Head of caudate nucleus (tissue), 42 donors: ENCODE measurements around the gene VWA5B2.
"Not testable (repeated sequence)": the region's sequence is repeated elsewhere in the genome, so short reads cannot be mapped to it uniquely, and the experiment has no call there.

Experiments
- DNase-seq, 42 donors: peaks; one replicate each; pipeline versions ENCODE4 v3.0.0 to v3.0.0-alpha.2; 2020 to 2021; ENCODE audit warnings: mixed read lengths in 7 of 42
- intact Hi-C: fragments of 100-400 bp; cut with DNase I; formaldehyde crosslinking; loops from one replicate; pipeline ENCODE4 v1.15.0; 2022

Gene VWA5B2

DNA sequence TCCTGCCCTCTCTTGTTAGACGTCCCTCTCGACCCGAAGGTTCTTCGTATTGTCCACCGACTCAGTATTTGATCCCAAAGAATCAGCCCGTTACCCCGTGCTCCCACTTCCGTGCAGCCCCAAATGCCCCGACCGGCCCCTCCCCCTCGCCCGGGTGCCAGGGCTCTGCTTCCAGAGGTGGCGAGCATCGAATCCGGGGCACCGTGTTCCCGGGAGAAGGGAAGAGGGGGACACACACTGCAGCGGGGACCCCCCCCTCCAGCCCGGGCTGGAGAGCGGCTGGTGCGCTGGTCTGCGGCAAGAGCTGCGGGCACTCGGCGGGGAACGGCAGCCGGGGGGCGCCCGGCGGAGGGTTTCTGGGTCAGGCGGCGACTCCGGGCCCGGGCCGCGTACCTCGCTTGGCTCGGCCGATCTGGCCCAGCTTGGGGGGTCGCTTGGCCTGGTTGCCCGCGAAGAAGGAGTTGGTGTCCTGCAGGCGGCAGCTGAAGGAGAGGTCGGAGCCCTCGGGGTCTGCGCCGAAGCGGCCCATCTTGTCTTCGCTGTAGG is 31.4 kb downstream of the VWA5B2 start:
- DNase-seq: peak in 1 of 42 donors; percentile 39
- intact Hi-C loops: no loop called here

DNA sequence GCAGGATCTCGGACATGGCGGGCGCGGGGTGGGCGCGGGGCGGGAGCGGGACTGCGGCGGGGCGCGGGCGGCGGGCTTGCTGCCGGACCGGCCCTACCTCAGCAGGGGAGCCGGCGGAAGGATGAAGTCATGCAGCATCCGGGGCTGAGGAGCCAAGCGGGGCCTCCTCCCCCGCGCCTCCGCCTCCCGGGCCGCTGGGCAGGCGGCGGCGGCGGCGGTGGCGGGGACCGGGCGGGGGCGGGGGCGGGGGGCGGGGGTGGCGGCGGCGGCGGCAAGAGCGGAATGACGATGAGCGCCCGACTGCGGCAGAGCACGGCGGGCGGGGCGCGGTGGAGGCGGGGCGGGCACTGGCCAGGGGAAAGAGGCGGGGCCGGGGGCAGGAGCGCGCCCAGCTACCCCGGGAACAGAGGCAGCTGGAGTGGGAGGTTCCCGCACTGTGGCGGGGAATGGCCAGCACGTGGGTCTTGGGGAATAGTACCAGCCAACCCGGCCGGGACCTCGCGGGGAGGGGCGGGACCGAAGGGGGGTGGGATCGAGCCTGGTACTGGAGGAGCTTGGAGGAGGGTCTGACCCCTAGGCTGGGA is 32.0 kb downstream of the VWA5B2 start, which contains the start of gene CAMK2N2:
Gene CAMK2N2 (minus strand): TSS at position 284 of the 584 bp plus-strand sequence. CDS start 268 bp downstream, at position 16.
- intact Hi-C loops: no loop called here
- DNase-seq: peak in 37 of 42 donors; percentile 39 to 84 (median 60)

DNA sequence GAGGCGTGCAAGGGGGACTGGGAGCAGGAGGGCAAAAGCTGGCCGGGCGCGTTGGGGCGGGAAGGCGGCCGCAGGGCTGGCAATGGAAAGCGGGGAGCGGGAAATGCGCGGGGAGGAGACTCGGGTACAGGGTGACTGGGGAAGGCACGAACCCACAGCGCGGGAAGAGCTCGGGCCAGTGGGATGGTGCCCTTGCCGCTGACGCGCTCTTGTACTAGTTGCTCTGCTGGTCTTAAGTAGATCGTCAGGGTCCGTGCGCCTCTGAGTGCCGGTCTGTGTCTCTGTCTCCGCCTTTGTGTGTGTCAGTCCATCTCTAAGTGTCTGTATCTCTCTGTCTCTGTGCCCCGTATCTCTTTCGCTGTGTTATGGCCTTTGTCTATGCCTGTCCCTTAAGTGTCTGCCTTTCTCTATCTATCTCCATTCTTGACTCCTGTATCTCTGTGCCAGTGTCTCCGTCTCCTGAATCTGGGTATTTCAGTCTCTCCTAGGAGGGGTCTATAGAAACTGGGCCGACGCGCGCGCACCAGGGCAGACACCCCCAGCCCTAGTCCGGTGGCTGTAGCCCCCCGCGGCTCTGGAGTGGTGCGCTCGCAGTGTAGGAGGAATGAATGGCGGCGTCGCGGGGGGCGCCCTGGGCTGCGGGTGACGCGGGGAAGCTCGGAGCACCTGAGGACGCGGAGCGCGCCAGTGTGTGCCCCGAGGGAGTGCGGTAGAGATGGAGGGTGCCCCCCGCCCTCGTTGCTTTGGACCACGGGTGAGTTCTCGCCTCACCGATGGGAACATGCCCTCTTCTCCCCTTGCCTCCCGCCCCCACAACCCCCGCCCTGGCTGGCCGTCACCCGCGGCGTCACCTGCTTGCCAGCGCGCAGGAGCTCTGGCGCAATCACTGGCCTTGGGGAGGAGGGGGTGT is 32.7 kb downstream of the VWA5B2 start:
- intact Hi-C loops: no loop called here
- DNase-seq: peak in 1 of 42 donors; percentile 48

DNA sequence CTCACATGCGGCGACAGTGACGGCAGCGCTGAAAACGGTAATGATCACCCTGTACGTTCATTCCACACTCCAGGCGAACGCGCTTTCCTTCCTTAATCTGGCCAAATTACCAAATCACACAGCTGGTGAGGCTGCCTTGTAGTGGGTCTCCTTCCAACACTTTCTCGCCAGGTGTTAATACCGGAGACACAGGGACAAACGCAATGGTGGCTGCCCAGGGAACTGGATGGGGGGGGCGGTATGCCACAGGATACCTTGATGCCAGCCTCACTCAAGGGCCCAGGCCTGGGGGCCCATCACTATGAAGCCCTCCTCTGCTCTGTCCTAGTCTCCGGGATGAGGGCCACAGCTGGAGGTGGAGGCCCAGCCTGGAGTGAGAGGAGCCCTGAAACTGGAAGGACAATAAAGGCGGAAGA is 33.4 kb downstream of the VWA5B2 start:
- intact Hi-C loops: no loop called here

DNA sequence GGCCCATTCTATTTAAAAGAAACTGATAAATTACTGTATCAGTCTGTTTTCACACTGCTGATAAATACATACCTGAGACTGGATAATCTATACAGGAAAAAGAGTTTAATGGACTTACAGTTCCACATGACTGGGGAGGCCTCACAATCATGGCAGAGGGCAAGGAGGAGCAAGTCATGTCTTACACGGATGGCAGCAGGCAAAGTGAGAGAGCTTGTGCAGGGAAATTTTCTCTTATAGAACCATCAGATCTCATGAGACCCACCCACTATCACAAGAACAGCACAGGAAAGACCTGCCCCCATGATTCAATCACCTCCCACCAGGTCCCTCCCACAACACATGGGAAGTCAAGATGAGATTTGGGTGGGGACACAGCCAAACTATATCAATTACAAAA is 37.9 kb downstream of the VWA5B2 start:
- intact Hi-C loops, DNase-seq: not testable (repeated sequence)

More for the DNA sequence above, 33.4 kb downstream of the VWA5B2 start:
- no peak for DNase-seq

DNA sequence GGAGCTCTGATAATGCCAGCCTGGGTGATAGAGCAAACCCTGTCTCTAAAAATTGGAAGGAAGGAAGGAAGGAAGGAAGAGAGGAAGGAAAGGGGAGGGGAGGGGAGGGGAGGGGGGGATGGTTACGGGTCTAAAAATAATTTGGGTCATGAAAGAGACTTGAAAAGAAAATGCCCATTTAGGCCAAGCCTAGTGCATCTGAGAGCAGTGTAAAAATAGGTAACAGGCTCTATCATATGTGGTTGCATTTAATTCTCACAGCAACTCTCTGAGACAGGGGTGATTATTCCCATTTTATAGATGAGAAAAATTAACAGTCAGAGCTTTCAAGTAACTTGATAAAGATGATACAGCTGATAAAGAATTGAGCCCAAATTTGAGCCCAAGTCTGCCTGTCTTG is 42.9 kb downstream of the VWA5B2 start:
- DNase-seq: no peak
- intact Hi-C loops: no loop called here

DNA sequence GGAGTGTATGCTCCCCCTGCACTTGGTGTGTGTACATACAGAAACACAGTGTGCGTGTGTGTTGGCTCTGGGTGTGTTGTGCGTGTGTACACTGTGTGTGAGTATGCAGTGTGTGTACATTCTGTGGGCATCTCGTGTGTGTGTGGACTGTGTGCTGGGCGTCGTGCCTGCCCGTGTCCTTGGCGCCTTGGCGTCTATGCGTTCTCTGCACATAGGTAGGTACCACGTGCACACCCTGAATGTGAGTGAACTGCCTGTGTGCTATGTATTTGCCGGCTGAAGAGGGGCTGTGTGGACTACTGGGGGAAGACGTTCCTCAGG is 46.0 kb downstream of the VWA5B2 start:
- intact Hi-C loops: no loop called here
- DNase-seq: no peak

DNA sequence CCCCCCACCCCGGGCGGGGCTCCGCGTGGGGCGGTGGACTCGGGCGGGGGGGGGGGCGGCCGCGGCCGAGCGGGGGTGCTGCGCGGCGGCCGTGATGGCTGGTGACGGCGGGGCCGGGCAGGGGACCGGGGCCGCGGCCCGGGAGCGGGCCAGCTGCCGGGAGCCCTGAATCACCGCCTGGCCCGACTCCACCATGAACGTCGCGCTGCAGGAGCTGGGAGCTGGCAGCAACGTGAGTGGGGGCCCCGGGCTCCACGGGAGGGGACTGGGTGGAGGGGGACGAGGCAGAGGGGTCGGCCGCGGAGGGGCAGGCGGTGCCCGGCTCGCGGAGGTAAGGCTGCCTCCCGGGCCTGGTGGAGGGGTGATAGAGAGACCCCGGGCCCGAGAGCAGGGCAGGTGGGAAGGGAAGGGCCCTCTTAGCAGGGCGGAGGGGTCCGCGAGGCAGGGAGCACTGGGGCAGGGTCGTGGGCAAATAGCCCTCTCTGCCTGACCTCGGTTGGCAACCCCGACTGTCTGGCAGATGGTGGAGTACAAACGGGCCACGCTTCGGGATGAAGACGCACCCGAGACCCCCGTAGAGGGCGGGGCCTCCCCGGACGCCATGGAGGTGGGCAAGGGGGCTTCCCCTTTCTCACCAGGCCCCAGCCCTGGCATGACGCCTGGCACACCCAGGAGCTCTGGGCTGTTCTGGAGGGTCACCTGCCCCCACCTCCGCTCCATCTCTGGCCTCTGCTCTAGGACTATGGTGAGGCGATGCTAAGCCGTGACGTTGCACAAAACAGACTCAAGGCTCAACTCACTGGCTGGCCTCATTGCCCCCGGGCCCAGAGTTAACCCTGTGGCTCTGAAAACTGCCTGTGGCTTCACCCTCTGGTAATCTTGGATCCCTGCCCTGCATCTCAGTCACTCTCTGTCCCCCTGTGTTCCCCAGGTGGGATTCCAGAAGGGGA is 46.9 kb downstream of the VWA5B2 start, which contains the start of gene ECE2:
Gene ECE2 (plus strand): TSS at position 62 of the 950 bp plus-strand sequence. CDS start 132 bp downstream, at position 194.
- peak in 10 of 42 donors; percentile 21 to 66 (median 34) for DNase-seq
- intact Hi-C loops: no loop called here

DNA sequence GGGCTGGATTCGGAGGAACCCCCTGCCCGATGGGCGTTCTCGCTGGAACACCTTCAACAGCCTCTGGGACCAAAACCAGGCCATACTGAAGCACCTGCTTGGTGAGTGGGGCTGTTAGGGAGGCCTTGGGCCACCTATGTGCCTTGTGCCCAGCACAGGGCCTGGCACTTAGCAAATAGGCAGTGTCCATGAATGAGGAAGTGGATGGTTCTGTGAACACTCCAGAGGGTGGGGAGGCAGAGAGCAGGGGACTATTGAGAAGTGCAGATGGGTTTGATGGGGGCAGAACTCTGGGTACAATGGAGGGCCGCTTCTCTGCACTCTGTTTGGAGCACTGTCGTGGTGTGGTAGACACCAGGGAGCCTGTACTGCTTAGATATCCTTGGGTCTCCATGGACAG is 48.0 kb downstream of the VWA5B2 start:
- intact Hi-C loops: no loop called here

DNA sequence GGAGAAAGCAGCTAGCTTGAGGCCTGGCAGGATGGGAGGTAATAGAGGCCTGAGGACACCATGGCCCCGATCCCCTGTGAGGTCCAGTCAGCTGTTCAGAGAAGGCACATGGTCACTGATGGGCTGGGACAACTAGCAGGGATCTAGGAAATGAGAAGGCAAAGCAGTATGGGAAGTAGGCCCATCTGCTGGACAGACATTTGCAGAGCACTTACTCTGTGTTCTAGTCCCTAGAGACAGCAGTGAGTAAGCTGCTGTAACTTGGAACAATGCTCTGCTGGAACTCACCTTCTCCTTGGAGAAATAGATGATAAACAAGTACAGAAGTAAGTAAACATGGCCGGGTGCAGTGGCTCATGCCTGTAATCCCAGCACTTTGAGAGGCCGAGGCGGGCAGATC is 53.6 kb downstream of the VWA5B2 start:
- intact Hi-C loops: no loop called here
- DNase-seq: no peak

More for the DNA sequence above, 48.0 kb downstream of the VWA5B2 start:
- no peak for DNase-seq

DNA sequence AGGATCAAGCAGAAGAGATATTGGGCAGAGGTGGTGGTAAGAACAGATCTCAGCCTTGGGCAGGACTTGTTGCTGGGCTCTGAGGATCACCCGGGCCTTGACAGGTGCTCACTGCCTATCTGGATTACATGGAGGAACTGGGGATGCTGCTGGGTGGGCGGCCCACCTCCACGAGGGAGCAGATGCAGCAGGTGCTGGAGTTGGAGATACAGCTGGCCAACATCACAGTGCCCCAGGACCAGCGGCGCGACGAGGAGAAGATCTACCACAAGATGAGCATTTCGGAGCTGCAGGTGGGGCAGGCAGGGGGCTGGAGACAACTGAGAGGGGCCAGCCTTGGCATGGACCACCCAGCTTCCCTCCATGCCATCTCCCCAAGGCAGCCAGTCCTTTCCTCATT is 54.3 kb downstream of the VWA5B2 start:
- DNase-seq: no peak
- intact Hi-C loops: no loop called here

DNA sequence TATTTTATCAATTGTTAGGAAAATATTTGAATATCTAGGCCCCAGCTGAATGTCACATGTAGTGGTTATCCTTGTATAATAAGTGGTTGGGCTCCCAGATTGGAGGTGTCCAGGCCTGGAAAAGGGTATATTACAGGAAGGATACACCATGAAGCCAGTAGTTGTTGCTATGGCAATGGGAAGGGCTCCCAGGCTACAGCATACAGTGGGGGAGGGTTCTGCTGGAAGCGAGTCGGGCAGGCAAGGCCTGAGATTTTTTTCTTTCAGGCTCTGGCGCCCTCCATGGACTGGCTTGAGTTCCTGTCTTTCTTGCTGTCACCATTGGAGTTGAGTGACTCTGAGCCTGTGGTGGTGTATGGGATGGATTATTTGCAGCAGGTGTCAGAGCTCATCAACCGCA is 55.3 kb downstream of the VWA5B2 start:
- intact Hi-C loops: no loop called here
- peak in 32 of 42 donors; percentile 19 to 79 (median 44) for DNase-seq

DNA sequence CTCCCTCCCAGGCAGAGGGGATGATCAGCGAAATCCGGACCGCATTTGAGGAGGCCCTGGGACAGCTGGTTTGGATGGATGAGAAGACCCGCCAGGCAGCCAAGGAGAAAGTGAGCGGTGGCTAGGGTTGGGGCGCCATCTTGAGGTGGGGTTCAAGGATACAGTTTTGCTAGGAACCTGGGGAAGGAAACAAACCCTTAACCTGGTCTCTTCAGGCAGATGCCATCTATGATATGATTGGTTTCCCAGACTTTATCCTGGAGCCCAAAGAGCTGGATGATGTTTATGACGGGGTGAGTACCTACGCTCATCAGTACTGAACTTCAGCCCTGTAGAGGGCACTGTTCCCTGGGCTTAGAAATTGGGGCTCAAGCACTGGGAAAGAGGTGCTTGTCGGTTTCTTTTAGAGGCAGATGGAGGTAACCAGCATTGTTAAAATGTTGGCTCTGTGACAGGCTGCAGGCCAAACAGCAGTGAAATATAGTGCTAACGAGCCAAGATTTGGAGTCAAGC is 60.1 kb downstream of the VWA5B2 start:
- intact Hi-C loops: no loop called here
- peak in 41 of 42 donors; percentile 22 to 82 (median 61) for DNase-seq

DNA sequence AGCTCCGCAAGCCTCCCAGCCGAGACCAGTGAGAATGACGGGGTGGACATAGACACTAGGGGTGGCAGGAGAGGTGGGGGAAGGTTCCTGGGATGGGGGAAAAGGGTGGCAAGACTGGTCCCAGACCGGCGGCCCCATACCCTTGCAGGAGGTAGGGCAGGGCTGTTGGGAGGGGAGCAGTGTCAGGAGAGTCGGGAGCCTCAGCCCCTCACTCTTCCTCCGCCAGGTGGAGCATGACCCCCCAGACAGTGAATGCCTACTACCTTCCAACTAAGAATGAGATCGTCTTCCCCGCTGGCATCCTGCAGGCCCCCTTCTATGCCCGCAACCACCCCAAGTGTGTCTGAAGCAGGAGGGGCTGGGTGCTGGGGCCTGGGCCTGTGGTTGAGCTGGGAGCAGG is 60.9 kb downstream of the VWA5B2 start:
- DNase-seq: no peak
- intact Hi-C loops: loop anchor here (5.0 kb wide), 1 partner anchor 33 kb away; no protein-coding TSS in a partner anchor

DNA sequence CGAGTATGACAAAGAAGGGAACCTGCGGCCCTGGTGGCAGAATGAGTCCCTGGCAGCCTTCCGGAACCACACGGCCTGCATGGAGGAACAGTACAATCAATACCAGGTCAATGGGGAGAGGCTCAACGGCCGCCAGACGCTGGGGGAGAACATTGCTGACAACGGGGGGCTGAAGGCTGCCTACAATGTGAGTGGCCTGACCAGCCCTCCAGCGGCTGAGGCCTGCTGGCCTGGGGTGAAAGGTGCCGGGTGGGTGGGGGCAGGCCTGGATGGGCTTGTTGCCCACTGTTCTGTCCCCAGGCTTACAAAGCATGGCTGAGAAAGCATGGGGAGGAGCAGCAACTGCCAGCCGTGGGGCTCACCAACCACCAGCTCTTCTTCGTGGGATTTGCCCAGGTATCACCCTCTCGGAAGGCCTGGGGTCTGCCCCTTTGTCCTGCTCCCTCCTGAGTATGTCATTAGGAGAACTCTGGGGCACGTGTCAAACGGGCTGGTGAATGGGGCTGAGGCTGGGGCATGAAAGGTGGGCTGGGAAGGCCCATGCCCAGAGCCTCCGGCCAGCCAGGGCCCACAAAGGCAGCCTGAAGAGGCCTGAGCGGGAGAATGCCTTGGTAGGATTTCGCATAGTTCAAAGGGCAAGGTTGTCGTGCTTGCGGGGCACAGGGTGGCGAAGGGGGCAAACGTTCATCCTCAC is 61.8 kb downstream of the VWA5B2 start:
- DNase-seq: no peak

More for the DNA sequence above, 61.8 kb downstream of the VWA5B2 start:
- intact Hi-C loops: loop anchor here (5.0 kb wide), 1 partner anchor 34 kb away; no protein-coding TSS in a partner anchor
